ENCODE measurements around the gene WWOX. TPM values are rescaled to one million over a fixed set of nuclear protein-coding genes. Genes with fewer than 3 reads are reported as not detected.

Gene WWOX
- total and polyA plus RNA-seq, 2 of the 13 experiments (the other 11 are each of a cell fraction or from before 2014, with no cell fraction given) = 9.1 to 37.4 TPM

DNA sequence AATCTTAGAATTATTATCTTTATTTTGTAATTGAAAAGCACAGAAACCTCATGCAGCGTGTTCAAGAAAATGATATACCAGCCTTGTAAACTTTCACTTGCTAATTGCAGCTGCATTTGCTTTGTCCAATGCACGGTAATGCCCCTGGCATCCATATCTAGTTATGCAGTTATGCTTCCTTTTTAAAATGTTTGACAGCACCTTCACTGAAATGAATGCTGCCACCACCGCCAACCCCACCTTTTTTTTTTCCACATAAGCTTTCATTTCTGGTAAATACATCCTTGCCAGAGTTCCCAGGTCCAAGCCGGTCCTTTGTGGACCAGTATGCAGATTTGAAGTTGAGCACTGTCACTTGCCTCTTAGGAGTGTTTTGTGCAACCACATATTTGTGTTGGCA, 338.8 kb downstream of the WWOX start (continued):
- TF ChIP-seq, protein P1, sequence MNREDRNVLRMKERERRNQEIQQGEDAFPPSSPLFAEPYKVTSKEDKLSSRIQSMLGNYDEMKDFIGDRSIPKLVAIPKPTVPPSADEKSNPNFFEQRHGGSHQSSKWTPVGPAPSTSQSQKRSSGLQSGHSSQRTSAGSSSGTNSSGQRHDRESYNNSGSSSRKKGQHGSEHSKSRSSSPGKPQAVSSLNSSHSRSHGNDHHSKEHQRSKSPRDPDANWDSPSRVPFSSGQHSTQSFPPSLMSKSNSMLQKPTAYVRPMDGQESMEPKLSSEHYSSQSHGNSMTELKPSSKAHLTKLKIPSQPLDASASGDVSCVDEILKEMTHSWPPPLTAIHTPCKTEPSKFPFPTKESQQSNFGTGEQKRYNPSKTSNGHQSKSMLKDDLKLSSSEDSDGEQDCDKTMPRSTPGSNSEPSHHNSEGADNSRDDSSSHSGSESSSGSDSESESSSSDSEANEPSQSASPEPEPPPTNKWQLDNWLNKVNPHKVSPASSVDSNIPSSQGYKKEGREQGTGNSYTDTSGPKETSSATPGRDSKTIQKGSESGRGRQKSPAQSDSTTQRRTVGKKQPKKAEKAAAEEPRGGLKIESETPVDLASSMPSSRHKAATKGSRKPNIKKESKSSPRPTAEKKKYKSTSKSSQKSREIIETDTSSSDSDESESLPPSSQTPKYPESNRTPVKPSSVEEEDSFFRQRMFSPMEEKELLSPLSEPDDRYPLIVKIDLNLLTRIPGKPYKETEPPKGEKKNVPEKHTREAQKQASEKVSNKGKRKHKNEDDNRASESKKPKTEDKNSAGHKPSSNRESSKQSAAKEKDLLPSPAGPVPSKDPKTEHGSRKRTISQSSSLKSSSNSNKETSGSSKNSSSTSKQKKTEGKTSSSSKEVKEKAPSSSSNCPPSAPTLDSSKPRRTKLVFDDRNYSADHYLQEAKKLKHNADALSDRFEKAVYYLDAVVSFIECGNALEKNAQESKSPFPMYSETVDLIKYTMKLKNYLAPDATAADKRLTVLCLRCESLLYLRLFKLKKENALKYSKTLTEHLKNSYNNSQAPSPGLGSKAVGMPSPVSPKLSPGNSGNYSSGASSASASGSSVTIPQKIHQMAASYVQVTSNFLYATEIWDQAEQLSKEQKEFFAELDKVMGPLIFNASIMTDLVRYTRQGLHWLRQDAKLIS (CRISPR knock-in tag; IDR thresholded peaks at IDR 0.05) = no peak
- TF ChIP-seq, protein P2, sequence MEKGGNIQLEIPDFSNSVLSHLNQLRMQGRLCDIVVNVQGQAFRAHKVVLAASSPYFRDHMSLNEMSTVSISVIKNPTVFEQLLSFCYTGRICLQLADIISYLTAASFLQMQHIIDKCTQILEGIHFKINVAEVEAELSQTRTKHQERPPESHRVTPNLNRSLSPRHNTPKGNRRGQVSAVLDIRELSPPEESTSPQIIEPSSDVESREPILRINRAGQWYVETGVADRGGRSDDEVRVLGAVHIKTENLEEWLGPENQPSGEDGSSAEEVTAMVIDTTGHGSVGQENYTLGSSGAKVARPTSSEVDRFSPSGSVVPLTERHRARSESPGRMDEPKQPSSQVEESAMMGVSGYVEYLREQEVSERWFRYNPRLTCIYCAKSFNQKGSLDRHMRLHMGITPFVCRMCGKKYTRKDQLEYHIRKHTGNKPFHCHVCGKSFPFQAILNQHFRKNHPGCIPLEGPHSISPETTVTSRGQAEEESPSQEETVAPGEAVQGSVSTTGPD (CRISPR knock-in tag; IDR thresholded peaks at IDR 0.05) = no peak
- TF ChIP-seq ZNF652 (CRISPR knock-in tag; IDR thresholded peaks at IDR 0.05; ENCODE audit: borderline replicate concordance, low read depth) (no peak), PHB2 (IDR thresholded peaks at IDR 0.05; ENCODE audit: partially characterized antibody) (no peak), ASH2L (IDR thresholded peaks at IDR 0.05; ENCODE audit: insufficient read length, low read depth, low read length) (no peak), PRMT3 (CRISPR knock-in tag; IDR thresholded peaks at IDR 0.05; ENCODE audit: borderline replicate concordance, low read depth) (no peak)

DNA sequence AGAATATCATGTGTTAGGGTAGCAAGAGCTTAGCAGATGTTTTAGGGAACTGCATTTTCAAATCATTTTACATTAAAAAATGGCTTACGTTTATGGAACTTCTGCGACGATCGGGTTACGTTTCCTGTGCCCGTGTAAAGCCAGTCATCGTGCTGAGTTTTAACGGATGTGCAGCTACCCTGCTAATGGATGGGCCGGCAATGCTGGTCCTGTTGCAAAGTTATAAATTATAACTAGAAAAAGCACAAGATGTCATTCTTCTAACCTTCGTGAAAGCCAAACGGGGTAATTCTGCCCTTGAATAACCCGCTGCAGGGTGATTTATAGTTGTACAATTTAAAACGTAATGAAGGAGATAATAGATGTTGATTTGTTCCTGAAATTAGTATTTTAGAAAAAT, 339.2 kb downstream of the WWOX start:
- no peak for ATAC-seq
- Histone ChIP-seq H2AFZ (ENCODE audit: low read length) (no peak overlapping the region), H3K4me2 (ENCODE audit: low read depth, low read length) (no peak overlapping the region), H4K20me1 (ENCODE audit: insufficient read depth, low read length) (no peaks in the 10 kb centered on the region), H3K27me3 (ENCODE audit: control insufficient read depth in 1 of 2, insufficient read depth in 2 of 2, low read length in 2 of 2) (no peaks in the 10 kb centered on the region), H3K27ac (ENCODE audit: extremely low read length, insufficient read depth, low read length) (no peak overlapping the region), H3K9ac (ENCODE audit: insufficient read depth, low read depth, low read length) (no peak overlapping the region), H3K79me2 (ENCODE audit: insufficient read depth, low read length) (no peaks in the 10 kb centered on the region), H3K4me1 (ENCODE audit: insufficient read depth, low read length) (peaks cover 15% of the 10 kb centered on the region), H3K9me3 (ENCODE audit: low read length) (no peaks in the 10 kb centered on the region), H3K36me3 (replicated peaks in 1 of 2; ENCODE audit: control insufficient read depth in 1 of 2, insufficient read depth in 2 of 2, low read length in 2 of 2) (no peaks in the 10 kb centered on the region), H3K4me3 (replicated peaks in 1 of 3; ENCODE audit: insufficient read depth in 1 of 3, low read depth in 2 of 3, low read length in 3 of 3) (no peak overlapping the region)
- no peak for DNase-seq (ENCODE audit: low spot score)
- no peak for FAIRE-seq
- in situ Hi-C loops (cut with HindIII; ENCODE audit: extremely low pct_ligation_motif_present, low pct_unique_long_range_greater_than_20kb) = no loop called here
- TF ChIP-seq ZNF564 (CRISPR knock-in tag; IDR thresholded peaks at IDR 0.05) = no peak
- no peak for TF ChIP-seq ZIK1 (CRISPR knock-in tag; IDR thresholded peaks at IDR 0.05; ENCODE audit: borderline replicate concordance, low read depth)
- TF ChIP-seq, protein P3, sequence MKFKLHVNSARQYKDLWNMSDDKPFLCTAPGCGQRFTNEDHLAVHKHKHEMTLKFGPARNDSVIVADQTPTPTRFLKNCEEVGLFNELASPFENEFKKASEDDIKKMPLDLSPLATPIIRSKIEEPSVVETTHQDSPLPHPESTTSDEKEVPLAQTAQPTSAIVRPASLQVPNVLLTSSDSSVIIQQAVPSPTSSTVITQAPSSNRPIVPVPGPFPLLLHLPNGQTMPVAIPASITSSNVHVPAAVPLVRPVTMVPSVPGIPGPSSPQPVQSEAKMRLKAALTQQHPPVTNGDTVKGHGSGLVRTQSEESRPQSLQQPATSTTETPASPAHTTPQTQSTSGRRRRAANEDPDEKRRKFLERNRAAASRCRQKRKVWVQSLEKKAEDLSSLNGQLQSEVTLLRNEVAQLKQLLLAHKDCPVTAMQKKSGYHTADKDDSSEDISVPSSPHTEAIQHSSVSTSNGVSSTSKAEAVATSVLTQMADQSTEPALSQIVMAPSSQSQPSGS (CRISPR knock-in tag; IDR thresholded peaks at IDR 0.05) = no peak
- no peak for TF ChIP-seq POLR2AphosphoS5 (IDR thresholded peaks at IDR 0.05; ENCODE audit: low read depth, low read length)
- no peak for TF ChIP-seq NFE2L2 (IDR thresholded peaks at IDR 0.05; ENCODE audit: low read length)
- TF ChIP-seq SCMH1 (CRISPR knock-in tag; IDR thresholded peaks at IDR 0.05; ENCODE audit: borderline replicate concordance) = no peak
- no peak for TF ChIP-seq ZNF749 (CRISPR knock-in tag; IDR thresholded peaks at IDR 0.05; ENCODE audit: borderline replicate concordance)
- TF ChIP-seq, protein P4, sequence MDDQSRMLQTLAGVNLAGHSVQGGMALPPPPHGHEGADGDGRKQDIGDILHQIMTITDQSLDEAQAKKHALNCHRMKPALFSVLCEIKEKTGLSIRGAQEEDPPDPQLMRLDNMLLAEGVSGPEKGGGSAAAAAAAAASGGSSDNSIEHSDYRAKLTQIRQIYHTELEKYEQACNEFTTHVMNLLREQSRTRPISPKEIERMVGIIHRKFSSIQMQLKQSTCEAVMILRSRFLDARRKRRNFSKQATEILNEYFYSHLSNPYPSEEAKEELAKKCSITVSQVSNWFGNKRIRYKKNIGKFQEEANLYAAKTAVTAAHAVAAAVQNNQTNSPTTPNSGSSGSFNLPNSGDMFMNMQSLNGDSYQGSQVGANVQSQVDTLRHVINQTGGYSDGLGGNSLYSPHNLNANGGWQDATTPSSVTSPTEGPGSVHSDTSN (CRISPR knock-in tag; IDR thresholded peaks at IDR 0.05; ENCODE audit: borderline replicate concordance) = no peak
- TF ChIP-seq ETV5 (CRISPR knock-in tag; IDR thresholded peaks at IDR 0.05; ENCODE audit: borderline replicate concordance) = no peak
- TF ChIP-seq, protein P5, sequence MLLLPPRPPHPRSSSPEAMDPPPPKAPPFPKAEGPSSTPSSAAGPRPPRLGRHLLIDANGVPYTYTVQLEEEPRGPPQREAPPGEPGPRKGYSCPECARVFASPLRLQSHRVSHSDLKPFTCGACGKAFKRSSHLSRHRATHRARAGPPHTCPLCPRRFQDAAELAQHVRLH (CRISPR knock-in tag; IDR thresholded peaks at IDR 0.05; ENCODE audit: borderline replicate concordance, low read depth) = no peak
- POLR2A ChIA-PET = no interaction called here
- 97% methylated on average over 13 of the region's 13 CpGs for WGBS (ENCODE audit: low lambda C conversion rate)
- intact Hi-C loops (cut with micrococcal nuclease; ENCODE audit: unreplicated experiment) = loop anchor here (5.0 kb wide), 1 partner anchor 316 kb away; no protein-coding TSS in a partner anchor
- CTCF ChIA-PET (ENCODE audit: low intra/inter-chr PET ratio, low total read pairs) = interaction anchor here (1.2 kb wide), 1 partner anchor 316 kb away, joined by 3 read pairs; no protein-coding TSS in a partner anchor
- BruUV-seq (replicated peaks) = no TSS peak
